Panc1 (cell line): Measurements from ENCODE around the gene AHDC1. TPM values are rescaled to one million over a fixed set of nuclear protein-coding genes. Genes with fewer than 3 reads are reported as not detected.

Experiments
- ATAC-seq: fragments of 200-7000 bp; cut with Tn5 transposase; 2 replicates; pipeline ENCODE4 v1.9.1; 2020; ENCODE audit warnings: mild to moderate bottlenecking, moderate library complexity
- BruUV-seq: library from RNA; stranded (reverse); fragments of 400-500 nt; replicated peaks from 2 replicates; lab custom pipeline; 2021; lab: Mats Ljungman, UMichigan
- CTCF ChIA-PET: fragments of 300-600 bp; sonication (Branson Sonifier 250); formaldehyde crosslinking; loops from one replicate; lab custom pipeline; 2022; ENCODE audit warnings: antibody characterized with exemption; lab: Charles Lee
- POLR2A ChIA-PET: fragments of 300-600 bp; sonication (Branson Sonifier 250); formaldehyde crosslinking; loops from one replicate; lab custom pipeline; 2022; ENCODE audit warnings: antibody characterized with exemption; lab: Charles Lee
- DNase-seq: peaks from one replicate; pipeline ENCODE4 v3.0.0-alpha.2; 2010; ENCODE audit warnings: low read depth, low spot score
- H3K27ac ChIP-seq: 2 replicates; pipeline ENCODE4 v1.5.1; 2011; ENCODE audit warnings: mild to moderate bottlenecking, low read length, inconsistent platforms
- H3K27me3 ChIP-seq: fragments of 200-500 bp; sonication (Bioruptor generic); 2 replicates; pipeline ENCODE4 v1.6.0; 2014; ENCODE audit warnings: low read length, inconsistent platforms; ENCODE audit not compliant: control insufficient read depth, insufficient read depth
- H3K36me3 ChIP-seq: fragments of 200-500 bp; sonication (Bioruptor generic); 2 replicates; pipeline ENCODE4 v1.5.1; 2014; ENCODE audit warnings: inconsistent platforms, mild to moderate bottlenecking, low read length, moderate library complexity; ENCODE audit not compliant: control insufficient read depth, insufficient read depth
- H3K4me1 ChIP-seq: 2 replicates; pipeline ENCODE4 v1.5.1; 2011; ENCODE audit warnings: inconsistent platforms, mild to moderate bottlenecking, low read length, moderate library complexity; ENCODE audit not compliant: control insufficient read depth, insufficient read depth
- H3K4me3 ChIP-seq, 2 experiments: 2 replicates each; pipeline ENCODE4 v1.5.1; 2011 to 2012; ENCODE audit warnings: low read depth in 2 of 2, low read length in 2 of 2, mild to moderate bottlenecking in 2 of 2, inconsistent platforms in 1 of 2, moderate library complexity in 1 of 2
- H3K9me3 ChIP-seq: fragments of 200-500 bp; sonication (Bioruptor generic); 2 replicates; pipeline ENCODE4 v1.5.1; 2014; ENCODE audit warnings: low read depth, mild to moderate bottlenecking, inconsistent platforms, low read length, moderate library complexity; ENCODE audit not compliant: control insufficient read depth, insufficient read depth
- POLR2AphosphoS5 ChIP-seq: IDR thresholded peaks from 2 replicates; pipeline ENCODE4 v1.6.1; 2012; ENCODE audit warnings: mild to moderate bottlenecking, low read depth, low read length, moderate library complexity
- SIN3A ChIP-seq: IDR thresholded peaks from 2 replicates; pipeline ENCODE4 v1.6.1; 2012; ENCODE audit warnings: low read depth, mild to moderate bottlenecking, low read length, moderate library complexity, borderline replicate concordance; ENCODE audit not compliant: insufficient read depth
- TCF7L2 ChIP-seq: IDR thresholded peaks from 2 replicates; pipeline ENCODE4 v1.6.1; 2011; ENCODE audit warnings: mild to moderate bottlenecking, low read depth, low read length, inconsistent platforms
- in situ Hi-C: cut with HindIII; loops from 2 replicates; pipeline ENCODE4 v1.10.0; 2016; ENCODE audit warnings: low sequenced_read_pairs, low pct_unique_long_range_greater_than_20kb
- intact Hi-C: fragments of 100-400 bp; cut with micrococcal nuclease; formaldehyde crosslinking; loops from one replicate; pipeline ENCODE4 v1.10.0; 2022; ENCODE audit not compliant: unreplicated experiment
- total RNA-seq: library from RNA; stranded (reverse); gene quantifications from one replicate; pipeline ENCODE4 v1.2.1, GENCODE V29; 2021; ENCODE audit not compliant: unreplicated experiment
- TF ChIP-seq, protein P1 (sequence below): fragments of 450-650 bp; IDR thresholded peaks from 2 replicates; pipeline ENCODE4 v1.5.1; 2017; ENCODE audit warnings: mild to moderate bottlenecking
- TF ChIP-seq, protein P2 (sequence below), 2 experiments: IDR thresholded peaks; 2 replicates each; pipeline ENCODE4 v1.6.1; 2011 to 2012; ENCODE audit warnings: low read depth in 2 of 2, control low read depth in 1 of 2, low read length in 1 of 2, mild to moderate bottlenecking in 1 of 2, moderate library complexity in 1 of 2; ENCODE audit not compliant: insufficient read depth in 1 of 2

AHDC1 gene
- total RNA-seq, 1 experiment from 2014 or later: 47.1 TPM

- Histone ChIP-seq H3K4me3 (no peak overlapping the region), H3K4me1 (peaks cover 28% of the 10 kb centered on the region), H3K9me3 (no peaks in the 10 kb centered on the region), H3K36me3 (no peaks in the 10 kb centered on the region), H3K27me3 (no peaks in the 10 kb centered on the region), H3K27ac (no peak overlapping the region)
- BruUV-seq: no TSS peak
- in situ Hi-C loops: no loop called here
- intact Hi-C loops: no loop called here
- TF ChIP-seq, protein P1, sequence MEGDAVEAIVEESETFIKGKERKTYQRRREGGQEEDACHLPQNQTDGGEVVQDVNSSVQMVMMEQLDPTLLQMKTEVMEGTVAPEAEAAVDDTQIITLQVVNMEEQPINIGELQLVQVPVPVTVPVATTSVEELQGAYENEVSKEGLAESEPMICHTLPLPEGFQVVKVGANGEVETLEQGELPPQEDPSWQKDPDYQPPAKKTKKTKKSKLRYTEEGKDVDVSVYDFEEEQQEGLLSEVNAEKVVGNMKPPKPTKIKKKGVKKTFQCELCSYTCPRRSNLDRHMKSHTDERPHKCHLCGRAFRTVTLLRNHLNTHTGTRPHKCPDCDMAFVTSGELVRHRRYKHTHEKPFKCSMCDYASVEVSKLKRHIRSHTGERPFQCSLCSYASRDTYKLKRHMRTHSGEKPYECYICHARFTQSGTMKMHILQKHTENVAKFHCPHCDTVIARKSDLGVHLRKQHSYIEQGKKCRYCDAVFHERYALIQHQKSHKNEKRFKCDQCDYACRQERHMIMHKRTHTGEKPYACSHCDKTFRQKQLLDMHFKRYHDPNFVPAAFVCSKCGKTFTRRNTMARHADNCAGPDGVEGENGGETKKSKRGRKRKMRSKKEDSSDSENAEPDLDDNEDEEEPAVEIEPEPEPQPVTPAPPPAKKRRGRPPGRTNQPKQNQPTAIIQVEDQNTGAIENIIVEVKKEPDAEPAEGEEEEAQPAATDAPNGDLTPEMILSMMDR: no peak
- no peak for TF ChIP-seq POLR2AphosphoS5
- no peak for TF ChIP-seq TCF7L2
- TF ChIP-seq, protein P2, sequence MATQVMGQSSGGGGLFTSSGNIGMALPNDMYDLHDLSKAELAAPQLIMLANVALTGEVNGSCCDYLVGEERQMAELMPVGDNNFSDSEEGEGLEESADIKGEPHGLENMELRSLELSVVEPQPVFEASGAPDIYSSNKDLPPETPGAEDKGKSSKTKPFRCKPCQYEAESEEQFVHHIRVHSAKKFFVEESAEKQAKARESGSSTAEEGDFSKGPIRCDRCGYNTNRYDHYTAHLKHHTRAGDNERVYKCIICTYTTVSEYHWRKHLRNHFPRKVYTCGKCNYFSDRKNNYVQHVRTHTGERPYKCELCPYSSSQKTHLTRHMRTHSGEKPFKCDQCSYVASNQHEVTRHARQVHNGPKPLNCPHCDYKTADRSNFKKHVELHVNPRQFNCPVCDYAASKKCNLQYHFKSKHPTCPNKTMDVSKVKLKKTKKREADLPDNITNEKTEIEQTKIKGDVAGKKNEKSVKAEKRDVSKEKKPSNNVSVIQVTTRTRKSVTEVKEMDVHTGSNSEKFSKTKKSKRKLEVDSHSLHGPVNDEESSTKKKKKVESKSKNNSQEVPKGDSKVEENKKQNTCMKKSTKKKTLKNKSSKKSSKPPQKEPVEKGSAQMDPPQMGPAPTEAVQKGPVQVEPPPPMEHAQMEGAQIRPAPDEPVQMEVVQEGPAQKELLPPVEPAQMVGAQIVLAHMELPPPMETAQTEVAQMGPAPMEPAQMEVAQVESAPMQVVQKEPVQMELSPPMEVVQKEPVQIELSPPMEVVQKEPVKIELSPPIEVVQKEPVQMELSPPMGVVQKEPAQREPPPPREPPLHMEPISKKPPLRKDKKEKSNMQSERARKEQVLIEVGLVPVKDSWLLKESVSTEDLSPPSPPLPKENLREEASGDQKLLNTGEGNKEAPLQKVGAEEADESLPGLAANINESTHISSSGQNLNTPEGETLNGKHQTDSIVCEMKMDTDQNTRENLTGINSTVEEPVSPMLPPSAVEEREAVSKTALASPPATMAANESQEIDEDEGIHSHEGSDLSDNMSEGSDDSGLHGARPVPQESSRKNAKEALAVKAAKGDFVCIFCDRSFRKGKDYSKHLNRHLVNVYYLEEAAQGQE (IDR thresholded peaks at IDR 0.05; ENCODE audit: insufficient read depth in 1 of 2, low read depth in 2 of 2, low read length in 1 of 2): no peak
- TF ChIP-seq SIN3A: no peak
- ChIA-PET POLR2A (interaction anchor here (0.5 kb wide), 1 partner anchor 299 kb away, joined by 6 read pairs; no protein-coding TSS in a partner anchor), CTCF (no interaction called here)
- DNase-seq: no peak
- no peak for ATAC-seq
Observed at GRCh38 chr1:27522432-27523336, 81.3 kb downstream of the AHDC1 start.

GRCh38 chr1:27521861-27522431 is 82.0 kb downstream of the AHDC1 start:
- no peaks in the 10 kb centered on the region for H3K27me3 ChIP-seq
- H3K27ac ChIP-seq: no peak overlapping the region
- ChIA-PET POLR2A (interaction anchor here (0.5 kb wide), 1 partner anchor 300 kb away, joined by 6 read pairs; no protein-coding TSS in a partner anchor), CTCF (no interaction called here)
- no TSS peak for BruUV-seq
- no peaks in the 10 kb centered on the region for H3K36me3 ChIP-seq
- TF ChIP-seq POLR2AphosphoS5 (no peak), TCF7L2 (no peak), SIN3A (no peak)
- TF ChIP-seq, protein P1: no peak
- TF ChIP-seq, protein P2 (IDR thresholded peaks at IDR 0.05; ENCODE audit: insufficient read depth in 1 of 2, low read depth in 2 of 2, low read length in 1 of 2): no peak
- H3K4me3 ChIP-seq: no peak overlapping the region
- H3K9me3 ChIP-seq: no peaks in the 10 kb centered on the region
- ATAC-seq (no peak), DNase-seq (no peak)
- H3K4me1 ChIP-seq: peaks cover 22% of the 10 kb centered on the region
- intact Hi-C loops (no loop called here), in situ Hi-C loops (no loop called here)
